ENCODE measurements around the gene SMAD2. TPM values are rescaled to one million over a fixed set of nuclear protein-coding genes. Genes with fewer than 3 reads are reported as not detected.

Gene SMAD2
- total RNA-seq, 1 experiment from 2014 or later: 97.0 TPM

GRCh38 chr18:47777626-47778025 lies 152.8 kb downstream of the SMAD2 start:
- H3K27me3 ChIP-seq (ENCODE audit: insufficient read depth, low read depth): no peaks in the 10 kb centered on the region
- no peaks in the 10 kb centered on the region for H3K36me3 ChIP-seq (ENCODE audit: low read depth)
- intact Hi-C loops (cut with micrococcal nuclease; ENCODE audit: unreplicated experiment): loop anchor here (5.0 kb wide), 1 partner anchor 230 kb away; no protein-coding TSS in a partner anchor
- no peak overlapping the region for H2AFZ ChIP-seq
- H3K9me2 ChIP-seq (ENCODE audit: insufficient read depth): no peaks in the 10 kb centered on the region
- H3F3A ChIP-seq (ENCODE audit: insufficient read depth, low read depth): no peaks in the 10 kb centered on the region
- no peak for DNase-seq
- ChIA-PET POLR2A (ENCODE audit: unreplicated experiment) (no interaction called here), CTCF (no interaction called here)
- TF ChIP-seq EZH2 (IDR thresholded peaks at IDR 0.05; ENCODE audit: low read depth): no peak
- TF ChIP-seq, protein P1, sequence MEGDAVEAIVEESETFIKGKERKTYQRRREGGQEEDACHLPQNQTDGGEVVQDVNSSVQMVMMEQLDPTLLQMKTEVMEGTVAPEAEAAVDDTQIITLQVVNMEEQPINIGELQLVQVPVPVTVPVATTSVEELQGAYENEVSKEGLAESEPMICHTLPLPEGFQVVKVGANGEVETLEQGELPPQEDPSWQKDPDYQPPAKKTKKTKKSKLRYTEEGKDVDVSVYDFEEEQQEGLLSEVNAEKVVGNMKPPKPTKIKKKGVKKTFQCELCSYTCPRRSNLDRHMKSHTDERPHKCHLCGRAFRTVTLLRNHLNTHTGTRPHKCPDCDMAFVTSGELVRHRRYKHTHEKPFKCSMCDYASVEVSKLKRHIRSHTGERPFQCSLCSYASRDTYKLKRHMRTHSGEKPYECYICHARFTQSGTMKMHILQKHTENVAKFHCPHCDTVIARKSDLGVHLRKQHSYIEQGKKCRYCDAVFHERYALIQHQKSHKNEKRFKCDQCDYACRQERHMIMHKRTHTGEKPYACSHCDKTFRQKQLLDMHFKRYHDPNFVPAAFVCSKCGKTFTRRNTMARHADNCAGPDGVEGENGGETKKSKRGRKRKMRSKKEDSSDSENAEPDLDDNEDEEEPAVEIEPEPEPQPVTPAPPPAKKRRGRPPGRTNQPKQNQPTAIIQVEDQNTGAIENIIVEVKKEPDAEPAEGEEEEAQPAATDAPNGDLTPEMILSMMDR (conservative IDR thresholded peaks at IDR 0.05): no peak
- H3K27ac ChIP-seq: no peak overlapping the region
- H4K20me1 ChIP-seq (ENCODE audit: insufficient read depth): no peaks in the 10 kb centered on the region
- no peak overlapping the region for H3K4me3 ChIP-seq
- H3K9me3 ChIP-seq (ENCODE audit: insufficient read depth, low read depth): no peaks in the 10 kb centered on the region
- H3K4me2 ChIP-seq: no peak overlapping the region
- no TSS peak for BruUV-seq (replicated peaks)
- no peaks in the 10 kb centered on the region for H3K79me2 ChIP-seq (ENCODE audit: low read depth)
- H3K4me1 ChIP-seq (replicated peaks; ENCODE audit: insufficient read depth): no peaks in the 10 kb centered on the region

DNA sequence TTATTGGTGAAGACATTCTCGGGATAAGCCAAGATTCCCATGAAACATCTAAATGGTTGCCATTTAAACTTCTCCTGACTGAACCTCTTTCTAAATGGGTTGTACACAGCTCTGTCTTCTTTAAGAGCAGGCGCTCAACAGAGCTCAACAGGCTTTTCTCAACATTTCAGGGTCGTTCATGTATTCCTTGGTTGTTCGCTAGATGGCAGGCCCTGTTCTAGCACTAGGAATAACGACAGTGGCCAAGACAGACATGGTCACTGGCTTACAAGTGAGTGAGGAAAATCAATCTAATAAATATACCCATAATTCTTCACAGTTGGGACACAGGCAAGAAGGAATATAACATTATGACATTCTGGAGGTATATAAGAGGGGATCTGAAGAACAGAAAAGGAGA lies 154.5 kb downstream of the SMAD2 start:
- no peak overlapping the region for H3K4me2 ChIP-seq
- POLR2A ChIA-PET (ENCODE audit: unreplicated experiment): no interaction called here
- no peak overlapping the region for H3K27ac ChIP-seq
- H3K4me3 ChIP-seq: no peak overlapping the region
- H4K20me1 ChIP-seq (ENCODE audit: insufficient read depth): no peaks in the 10 kb centered on the region
- TF ChIP-seq, protein P1 (conservative IDR thresholded peaks at IDR 0.05): peak; percentile 40; the same call in 1 of the 2 replicates
- no peak for TF ChIP-seq EZH2 (IDR thresholded peaks at IDR 0.05; ENCODE audit: low read depth)
- H3K36me3 ChIP-seq (ENCODE audit: low read depth): no peaks in the 10 kb centered on the region
- H3K9me2 ChIP-seq (ENCODE audit: insufficient read depth): no peaks in the 10 kb centered on the region
- CTCF ChIA-PET: interaction anchor here (0.6 kb wide), 1 partner anchor 689 kb away, joined by 8 read pairs; no protein-coding TSS in a partner anchor
- H3K79me2 ChIP-seq (ENCODE audit: low read depth): no peaks in the 10 kb centered on the region
- no TSS peak for BruUV-seq (replicated peaks)
- intact Hi-C loops (cut with micrococcal nuclease; ENCODE audit: unreplicated experiment): loop anchor here (5.0 kb wide), 1 partner anchor 231 kb away; no protein-coding TSS in a partner anchor
- H3K4me1 ChIP-seq (replicated peaks; ENCODE audit: insufficient read depth): no peaks in the 10 kb centered on the region
- no peak overlapping the region for H2AFZ ChIP-seq
- H3F3A ChIP-seq (ENCODE audit: insufficient read depth, low read depth): no peaks in the 10 kb centered on the region
- H3K9me3 ChIP-seq (ENCODE audit: insufficient read depth, low read depth): no peaks in the 10 kb centered on the region
- H3K27me3 ChIP-seq (ENCODE audit: insufficient read depth, low read depth): no peaks in the 10 kb centered on the region
- no peak for DNase-seq

- CTCF ChIA-PET: no interaction called here
- Histone ChIP-seq H3F3A (ENCODE audit: insufficient read depth, low read depth) (no peaks in the 10 kb centered on the region), H3K79me2 (ENCODE audit: low read depth) (no peaks in the 10 kb centered on the region), H3K27me3 (ENCODE audit: insufficient read depth, low read depth) (no peaks in the 10 kb centered on the region), H3K36me3 (ENCODE audit: low read depth) (no peaks in the 10 kb centered on the region), H3K4me2 (no peak overlapping the region), H2AFZ (no peak overlapping the region), H3K9me2 (ENCODE audit: insufficient read depth) (no peaks in the 10 kb centered on the region), H4K20me1 (ENCODE audit: insufficient read depth) (no peaks in the 10 kb centered on the region), H3K27ac (no peak overlapping the region), H3K4me3 (no peak overlapping the region), H3K4me1 (replicated peaks; ENCODE audit: insufficient read depth) (no peaks in the 10 kb centered on the region), H3K9me3 (ENCODE audit: insufficient read depth, low read depth) (no peaks in the 10 kb centered on the region)
- TF ChIP-seq, protein P1 (conservative IDR thresholded peaks at IDR 0.05): no peak
- no peak for TF ChIP-seq EZH2 (IDR thresholded peaks at IDR 0.05; ENCODE audit: low read depth)
- no TSS peak for BruUV-seq (replicated peaks)
- intact Hi-C loops (cut with micrococcal nuclease; ENCODE audit: unreplicated experiment): loop anchor here (5.0 kb wide), 1 partner anchor 158 kb away; the partner anchor contains the start of gene SMAD2
- DNase-seq: no peak
- POLR2A ChIA-PET (ENCODE audit: unreplicated experiment): no interaction called here
Measured at GRCh38 chr18:47773931-47774330, 156.5 kb downstream of the SMAD2 start.
